ENCODE measurements around the gene CYP26A1.

DNA sequence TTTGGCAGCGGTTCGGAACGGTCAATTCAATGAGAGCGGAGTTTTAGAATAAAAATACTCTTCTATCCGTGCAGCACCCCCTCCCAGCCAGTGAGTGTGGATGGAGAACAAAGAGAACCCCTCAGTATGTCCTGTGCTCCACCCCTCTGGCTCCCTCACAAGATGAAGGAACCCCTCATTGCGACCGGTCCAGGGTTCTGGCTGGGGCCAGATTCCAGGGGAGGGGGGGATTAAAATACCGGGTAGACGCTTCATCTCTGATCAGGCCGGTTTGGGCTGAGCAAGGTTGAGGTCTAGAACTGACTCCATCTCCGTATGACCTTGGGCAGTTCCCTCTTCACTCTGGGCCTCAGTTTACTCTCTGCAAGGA is 7.2 kb upstream of the CYP26A1 start:
- TF ChIP-seq, protein P1, sequence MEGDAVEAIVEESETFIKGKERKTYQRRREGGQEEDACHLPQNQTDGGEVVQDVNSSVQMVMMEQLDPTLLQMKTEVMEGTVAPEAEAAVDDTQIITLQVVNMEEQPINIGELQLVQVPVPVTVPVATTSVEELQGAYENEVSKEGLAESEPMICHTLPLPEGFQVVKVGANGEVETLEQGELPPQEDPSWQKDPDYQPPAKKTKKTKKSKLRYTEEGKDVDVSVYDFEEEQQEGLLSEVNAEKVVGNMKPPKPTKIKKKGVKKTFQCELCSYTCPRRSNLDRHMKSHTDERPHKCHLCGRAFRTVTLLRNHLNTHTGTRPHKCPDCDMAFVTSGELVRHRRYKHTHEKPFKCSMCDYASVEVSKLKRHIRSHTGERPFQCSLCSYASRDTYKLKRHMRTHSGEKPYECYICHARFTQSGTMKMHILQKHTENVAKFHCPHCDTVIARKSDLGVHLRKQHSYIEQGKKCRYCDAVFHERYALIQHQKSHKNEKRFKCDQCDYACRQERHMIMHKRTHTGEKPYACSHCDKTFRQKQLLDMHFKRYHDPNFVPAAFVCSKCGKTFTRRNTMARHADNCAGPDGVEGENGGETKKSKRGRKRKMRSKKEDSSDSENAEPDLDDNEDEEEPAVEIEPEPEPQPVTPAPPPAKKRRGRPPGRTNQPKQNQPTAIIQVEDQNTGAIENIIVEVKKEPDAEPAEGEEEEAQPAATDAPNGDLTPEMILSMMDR (conservative IDR thresholded peaks at IDR 0.05): no peak
- no peak for TF ChIP-seq ZFX (IDR thresholded peaks at IDR 0.05)

All from C4-2B (cell line).